Dendritic cell treated with granulocyte-macrophage colony-stimulating factor and Interleukin-4, amounts not matched to agents 40 ng/mL and 50 ng/mL, for 4 days (primary cell): ENCODE data around the gene OR1C1.
"Not testable (repeated sequence)": the region's sequence is repeated elsewhere in the genome, so short reads cannot be mapped to it uniquely, and the experiment has no call there.

Experiments
- H3K27ac Mint-ChIP-seq: one replicate; pipeline ENCODE4 v1.8.0; 2022; ENCODE audit warnings: mild to moderate bottlenecking, mixed read lengths
- H3K27me3 Mint-ChIP-seq: one replicate; pipeline ENCODE4 v1.8.0; 2022; ENCODE audit warnings: mild to moderate bottlenecking, mixed read lengths
- H3K36me3 Mint-ChIP-seq: one replicate; pipeline ENCODE4 v1.8.0; 2022; ENCODE audit warnings: low read depth, mixed read lengths
- H3K4me1 Mint-ChIP-seq: one replicate; pipeline ENCODE4 v1.8.0; 2022; ENCODE audit warnings: low read depth, mixed read lengths
- H3K4me3 Mint-ChIP-seq: one replicate; pipeline ENCODE4 v1.8.0; 2022; ENCODE audit warnings: mild to moderate bottlenecking, moderate library complexity, mixed read lengths
- H3K9me3 Mint-ChIP-seq: one replicate; pipeline ENCODE4 v1.8.0; 2022; ENCODE audit warnings: mixed read lengths
- intact Hi-C: fragments of 100-400 bp; cut with micrococcal nuclease; formaldehyde crosslinking; loops from one replicate; pipeline ENCODE4 v1.15.0; 2022

OR1C1 gene

DNA sequence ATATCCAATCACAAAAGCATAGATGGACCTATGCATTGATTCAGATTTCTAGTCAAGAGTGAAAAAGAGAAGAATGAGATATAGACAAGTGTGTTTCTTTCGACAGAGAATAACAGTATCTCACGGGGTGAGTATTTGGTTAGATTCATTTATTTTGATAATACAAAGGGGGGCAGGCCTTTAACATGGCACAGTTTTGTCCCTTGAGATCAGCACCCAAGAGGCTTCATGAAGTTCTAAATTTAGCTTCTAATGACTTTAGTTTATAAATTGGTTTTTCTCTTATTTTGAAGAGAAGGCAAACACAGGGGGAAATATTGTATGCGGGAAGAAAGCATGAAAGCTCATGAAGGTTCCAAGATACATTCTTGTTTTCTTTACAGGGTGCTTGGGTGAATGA lies at the start of gene OR1C1:
OR1C1 (minus strand) TSS at position 101 of the 400 bp plus-strand sequence. CDS start 2,150 bp downstream, outside the sequence.
- Mint-ChIP-seq H3K4me1 (no peaks in the 10 kb centered on the region), H3K9me3 (peaks cover 9% of the 10 kb centered on the region), H3K36me3 (no peaks in the 10 kb centered on the region), H3K27ac (no peak within 1 kb of the TSS), H3K4me3 (no peak within 1 kb of the TSS), H3K27me3 (no peaks in the 10 kb centered on the region)
- intact Hi-C loops = no loop called here

DNA sequence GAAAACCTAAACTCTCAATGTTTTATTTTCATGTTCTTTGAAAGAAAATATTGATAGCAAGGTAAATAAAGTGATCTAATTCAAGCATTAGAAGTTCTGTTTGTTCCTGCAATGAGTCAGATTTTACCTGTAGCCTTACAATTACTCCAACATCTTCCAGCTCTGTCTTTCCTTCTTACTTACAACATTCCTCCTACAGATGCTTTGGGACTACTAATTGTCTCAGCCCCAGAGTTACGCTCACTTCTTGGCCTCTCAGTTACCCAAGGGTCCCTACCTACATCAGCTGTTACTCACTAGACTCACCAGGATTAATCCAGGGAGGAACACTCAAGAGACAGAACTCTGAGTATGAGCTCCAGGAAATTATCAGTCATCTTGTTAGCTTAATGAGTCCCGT lies 37.2 kb upstream of the OR1C1 start:
- Mint-ChIP-seq H3K4me3 (no peak overlapping the region), H3K36me3 (no peaks in the 10 kb centered on the region), H3K27ac (no peak overlapping the region), H3K27me3 (no peaks in the 10 kb centered on the region), H3K4me1 (no peaks in the 10 kb centered on the region), H3K9me3 (peaks cover 7% of the 10 kb centered on the region)
- intact Hi-C loops = no loop called here

GRCh38 chr1:247769603-247770002 lies 9.2 kb upstream of the OR1C1 start:
- Mint-ChIP-seq H3K4me1 (no peaks in the 10 kb centered on the region), H3K4me3 (no peak overlapping the region), H3K27me3 (no peaks in the 10 kb centered on the region), H3K27ac (no peak overlapping the region), H3K9me3 (no peaks in the 10 kb centered on the region), H3K36me3 (no peaks in the 10 kb centered on the region)
- intact Hi-C loops = no loop called here

- intact Hi-C loops, H3K27me3 Mint-ChIP-seq: not testable (repeated sequence)
These were observed 6.0 kb downstream of the OR1C1 start for GRCh38 chr1:247754311-247754710.

DNA sequence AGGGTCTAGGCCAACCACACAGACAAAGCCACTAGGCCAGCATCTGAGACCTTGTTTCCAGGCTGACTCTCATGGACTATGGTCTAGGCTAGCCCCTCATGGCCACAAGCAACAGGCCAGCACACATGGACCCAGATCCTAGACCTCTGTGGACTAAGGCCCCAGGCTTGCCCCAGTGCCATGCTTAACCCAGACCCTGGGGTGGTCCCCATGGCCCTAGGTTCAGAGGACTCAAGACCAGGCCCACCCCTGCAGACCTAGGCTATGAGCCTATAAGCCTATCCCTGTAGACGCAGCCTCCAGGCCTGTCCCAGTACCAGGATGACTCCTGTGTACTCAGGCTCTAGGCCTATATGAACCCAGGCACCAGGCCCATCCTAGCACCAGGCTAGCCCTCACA lies 10.5 kb downstream of the OR1C1 start:
- Mint-ChIP-seq H3K9me3 (peaks cover 24% of the 10 kb centered on the region), H3K4me3 (no peak overlapping the region), H3K36me3 (no peaks in the 10 kb centered on the region), H3K4me1 (no peaks in the 10 kb centered on the region), H3K27me3 (no peaks in the 10 kb centered on the region), H3K27ac (no peak overlapping the region)
- intact Hi-C loops = no loop called here

More at GRCh38 chr1:247754311-247754710, 6.0 kb downstream of the OR1C1 start:
- H3K36me3 Mint-ChIP-seq, H3K4me1 Mint-ChIP-seq, H3K4me3 Mint-ChIP-seq, H3K27ac Mint-ChIP-seq: not testable (repeated sequence)
- peaks cover 30% of the 10 kb centered on the region for H3K9me3 Mint-ChIP-seq

- intact Hi-C loops = no loop called here
- no peaks in the 10 kb centered on the region for H3K4me1 Mint-ChIP-seq
- H3K36me3 Mint-ChIP-seq = no peaks in the 10 kb centered on the region
- peaks cover 24% of the 10 kb centered on the region for H3K9me3 Mint-ChIP-seq
- no peak within 1 kb of the TSS for H3K27ac Mint-ChIP-seq
- H3K27me3 Mint-ChIP-seq = no peaks in the 10 kb centered on the region
- no peak within 1 kb of the TSS for H3K4me3 Mint-ChIP-seq
These were observed 12.3 kb downstream of the OR1C1 start, which contains the start of gene OR14A2 for GRCh38 chr1:247748041-247748440. OR14A2 (minus strand) TSS chr1:247748141.

DNA sequence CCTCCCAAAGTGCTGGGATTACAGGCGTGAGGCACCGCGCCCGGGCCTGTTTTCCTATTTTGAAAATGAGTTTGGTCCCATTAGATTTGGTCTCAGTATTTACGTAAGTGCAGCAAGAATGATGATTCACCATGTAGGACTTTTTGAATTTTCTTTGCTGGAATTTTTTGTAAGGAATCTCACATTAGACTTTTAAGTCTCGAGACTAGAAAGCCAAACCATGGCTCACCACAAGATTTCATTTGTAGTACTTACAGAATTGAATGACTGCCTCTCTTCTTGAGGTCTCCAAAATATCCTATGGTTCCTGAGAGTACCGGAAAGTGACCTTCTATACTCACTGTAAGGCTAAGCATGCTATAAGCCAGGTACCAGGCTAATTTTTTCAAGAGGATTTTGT lies 12.7 kb downstream of the OR1C1 start:
- H3K27me3 Mint-ChIP-seq = no peaks in the 10 kb centered on the region
- no peaks in the 10 kb centered on the region for H3K4me1 Mint-ChIP-seq
- H3K4me3 Mint-ChIP-seq = no peak overlapping the region
- no peak overlapping the region for H3K27ac Mint-ChIP-seq
- no peaks in the 10 kb centered on the region for H3K36me3 Mint-ChIP-seq
- H3K9me3 Mint-ChIP-seq = peaks cover 24% of the 10 kb centered on the region
- intact Hi-C loops = no loop called here

DNA sequence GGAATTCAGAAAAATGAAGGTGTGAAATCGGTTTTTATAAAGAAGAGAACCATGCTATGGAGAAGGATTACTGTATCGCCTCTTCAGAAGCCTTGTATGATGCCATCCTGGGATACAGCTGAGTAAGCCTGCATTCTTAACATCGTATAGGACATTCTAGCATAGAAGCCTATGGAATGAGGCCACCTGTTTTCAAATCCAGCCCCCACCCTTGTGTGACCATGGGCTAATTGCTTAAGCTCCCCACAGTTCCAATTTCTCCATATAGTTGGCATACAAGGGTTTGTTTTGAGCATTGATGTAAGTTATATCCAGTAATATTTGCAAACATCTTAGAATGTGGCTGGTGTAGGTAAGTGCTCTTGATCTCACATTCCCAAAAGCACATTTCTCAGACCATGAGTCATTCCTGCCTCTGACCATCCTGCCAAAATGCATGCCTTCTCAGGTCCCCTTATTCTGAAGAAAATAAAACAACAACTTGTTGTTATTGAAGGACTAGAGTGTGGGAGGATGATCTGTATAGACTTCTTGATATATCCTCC lies 13.9 kb downstream of the OR1C1 start:
- no peak overlapping the region for H3K27ac Mint-ChIP-seq
- no peaks in the 10 kb centered on the region for H3K36me3 Mint-ChIP-seq
- intact Hi-C loops = no loop called here
- peaks cover 24% of the 10 kb centered on the region for H3K9me3 Mint-ChIP-seq
- no peaks in the 10 kb centered on the region for H3K27me3 Mint-ChIP-seq
- H3K4me1 Mint-ChIP-seq = no peaks in the 10 kb centered on the region
- H3K4me3 Mint-ChIP-seq = no peak overlapping the region

DNA sequence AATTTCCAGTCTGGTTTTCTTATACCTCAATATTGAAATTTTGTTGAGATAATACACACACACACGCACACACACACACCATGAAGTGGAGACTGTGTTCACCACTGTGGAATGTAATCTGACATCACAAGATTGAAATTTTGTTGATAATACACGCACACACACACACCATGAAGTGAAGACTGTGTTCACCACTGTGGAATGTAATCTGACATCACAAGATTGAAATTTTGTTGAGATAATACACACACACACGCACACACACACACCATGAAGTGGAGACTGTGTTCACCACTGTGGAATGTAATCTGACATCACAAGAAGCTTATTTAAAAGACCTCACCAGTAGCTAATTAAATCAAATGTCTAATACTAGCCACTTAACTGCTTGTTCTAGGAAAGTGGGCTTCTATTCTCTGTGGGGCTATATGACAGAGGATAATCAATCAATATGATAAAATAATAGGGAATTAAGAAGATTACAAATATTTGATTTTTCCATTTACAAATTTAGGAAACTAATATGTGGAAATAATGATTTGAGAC lies 18.1 kb downstream of the OR1C1 start:
- H3K4me1 Mint-ChIP-seq, H3K27me3 Mint-ChIP-seq, H3K27ac Mint-ChIP-seq, H3K4me3 Mint-ChIP-seq, intact Hi-C loops, H3K9me3 Mint-ChIP-seq, H3K36me3 Mint-ChIP-seq: not testable (repeated sequence)

GRCh38 chr1:247741756-247742155 lies 18.6 kb downstream of the OR1C1 start:
- Mint-ChIP-seq H3K36me3 (no peaks in the 10 kb centered on the region), H3K4me3 (no peak overlapping the region), H3K27ac (no peak overlapping the region), H3K27me3 (no peaks in the 10 kb centered on the region), H3K9me3 (no peaks in the 10 kb centered on the region), H3K4me1 (no peaks in the 10 kb centered on the region)
- intact Hi-C loops = no loop called here

DNA sequence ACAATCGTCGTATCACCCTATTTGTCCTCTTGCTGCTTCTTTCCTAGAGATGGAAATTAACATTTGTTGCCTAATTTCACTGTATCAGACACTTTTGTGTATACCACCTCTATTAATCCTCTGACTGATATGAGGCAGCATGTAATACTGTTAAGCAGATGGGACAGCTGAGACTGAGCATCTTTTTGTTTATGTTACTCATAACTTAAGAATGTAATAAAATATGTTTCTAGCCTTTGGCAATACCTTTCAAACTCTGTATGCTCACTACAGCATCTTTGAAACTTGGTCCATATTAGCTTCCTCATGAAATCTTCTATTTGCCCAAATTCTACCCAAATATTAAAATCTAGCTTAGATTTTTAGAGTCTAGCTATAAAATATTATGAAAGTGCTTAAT lies 19.6 kb downstream of the OR1C1 start:
- Mint-ChIP-seq H3K27ac (no peak overlapping the region), H3K4me1 (no peaks in the 10 kb centered on the region), H3K4me3 (no peak overlapping the region), H3K9me3 (no peaks in the 10 kb centered on the region), H3K36me3 (no peaks in the 10 kb centered on the region), H3K27me3 (no peaks in the 10 kb centered on the region)
- intact Hi-C loops = no loop called here

- intact Hi-C loops = no loop called here
- no peaks in the 10 kb centered on the region for H3K36me3 Mint-ChIP-seq
- no peaks in the 10 kb centered on the region for H3K9me3 Mint-ChIP-seq
- H3K27me3 Mint-ChIP-seq = no peaks in the 10 kb centered on the region
- no peaks in the 10 kb centered on the region for H3K4me1 Mint-ChIP-seq
- no peak within 1 kb of the TSS for H3K4me3 Mint-ChIP-seq
- no peak within 1 kb of the TSS for H3K27ac Mint-ChIP-seq
These were observed 22.0 kb downstream of the OR1C1 start, which contains the start of gene OR14K1 for GRCh38 chr1:247738315-247738714. OR14K1 (plus strand) TSS chr1:247738615; CDS start chr1:247738615, 0 bp downstream.

DNA sequence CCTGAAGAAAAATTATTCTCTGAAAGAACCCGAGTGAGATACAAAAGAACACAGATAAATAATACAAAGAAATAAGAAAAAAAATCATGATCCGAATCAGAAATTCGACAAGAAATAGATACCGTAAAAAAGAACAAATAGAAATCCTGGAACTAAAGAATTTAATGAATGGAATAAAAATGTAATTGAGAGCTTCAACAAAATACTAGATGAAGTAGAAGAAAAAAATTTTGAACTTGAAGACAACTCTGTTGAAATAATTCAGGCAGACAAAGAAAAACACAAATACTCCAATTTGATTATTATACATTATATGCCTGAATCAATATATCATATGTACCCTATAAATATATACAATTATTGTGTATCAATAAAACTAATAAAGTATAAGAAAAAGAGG lies 39.1 kb downstream of the OR1C1 start:
- no peak overlapping the region for H3K27ac Mint-ChIP-seq
- no peak overlapping the region for H3K4me3 Mint-ChIP-seq
- H3K9me3 Mint-ChIP-seq = peaks cover 11% of the 10 kb centered on the region
- intact Hi-C loops = no loop called here
- no peaks in the 10 kb centered on the region for H3K4me1 Mint-ChIP-seq
- no peaks in the 10 kb centered on the region for H3K36me3 Mint-ChIP-seq
- no peaks in the 10 kb centered on the region for H3K27me3 Mint-ChIP-seq

- intact Hi-C loops = no loop called here
- Mint-ChIP-seq H3K4me1 (no peaks in the 10 kb centered on the region), H3K4me3 (no peak within 1 kb of the TSS), H3K9me3 (peaks cover 8% of the 10 kb centered on the region), H3K27ac (no peak within 1 kb of the TSS), H3K27me3 (no peaks in the 10 kb centered on the region), H3K36me3 (no peaks in the 10 kb centered on the region)
These were observed 43.8 kb downstream of the OR1C1 start, which contains the start of gene OR6F1 for GRCh38 chr1:247716546-247716945. OR6F1 (minus strand) TSS chr1:247716646; CDS start chr1:247712755, 3,891 bp downstream.

DNA sequence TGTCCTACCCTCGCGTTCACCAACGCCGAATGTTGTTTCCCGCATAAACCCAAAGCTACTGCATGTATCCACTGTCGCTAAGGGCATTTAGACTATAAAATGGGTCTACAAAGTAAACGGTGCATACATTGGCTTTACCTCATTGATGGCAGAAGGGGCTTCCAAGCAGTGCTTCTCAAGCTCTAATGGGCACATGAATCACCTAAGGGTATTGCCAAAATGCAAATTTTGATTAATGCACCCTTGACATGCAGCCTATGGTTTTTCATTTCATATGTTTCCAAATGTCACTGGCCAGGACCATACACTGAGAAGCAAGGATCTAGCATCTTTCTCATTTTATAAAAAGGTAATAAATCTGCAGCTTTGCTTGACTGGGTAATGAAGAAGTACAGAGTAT lies 46.6 kb downstream of the OR1C1 start:
- H3K4me1 Mint-ChIP-seq = no peaks in the 10 kb centered on the region
- no peak overlapping the region for H3K4me3 Mint-ChIP-seq
- H3K27me3 Mint-ChIP-seq = no peaks in the 10 kb centered on the region
- H3K27ac Mint-ChIP-seq = no peak overlapping the region
- H3K9me3 Mint-ChIP-seq = peaks cover 20% of the 10 kb centered on the region
- intact Hi-C loops = no loop called here
- H3K36me3 Mint-ChIP-seq = no peaks in the 10 kb centered on the region
